ENCODE data around the gene FLOT1. TPM values are rescaled to one million over a fixed set of nuclear protein-coding genes. Genes with fewer than 3 reads are reported as not detected.
A peak's percentile ranks its signal among the peaks of the same experiment; 100 is the strongest.

The FLOT1 gene
- total and polyA plus RNA-seq, 2 of the 13 experiments (the other 11 are each of a cell fraction or from before 2014, with no cell fraction given) = 82.3 to 130 TPM

GRCh38 chr6:30743099-30744053 is 889 bp upstream of the FLOT1 start:
- DNase-seq (ENCODE audit: low spot score) = no peak
- intact Hi-C loops (cut with micrococcal nuclease; ENCODE audit: unreplicated experiment) (loop anchor here (1.0 kb wide), 4 partner anchors 21 to 85 kb away; no protein-coding TSS in a partner anchor), in situ Hi-C loops (cut with HindIII; ENCODE audit: extremely low pct_ligation_motif_present, low pct_unique_long_range_greater_than_20kb) (loop anchor here (5.0 kb wide), 2 partner anchors 84 to 134 kb away; no protein-coding TSS in a partner anchor)
- Histone ChIP-seq H3K4me3 (replicated peaks in 1 of 3; ENCODE audit: insufficient read depth in 1 of 3, low read depth in 2 of 3, low read length in 3 of 3) (peak overlapping the region; percentile 91 to 98 (median 98)), H3K36me3 (replicated peaks in 1 of 2; ENCODE audit: control insufficient read depth in 1 of 2, insufficient read depth in 2 of 2, low read length in 2 of 2) (peaks cover 7 to 14% of the 10 kb centered on the region in 2 experiments), H3K9ac (ENCODE audit: insufficient read depth, low read depth, low read length) (peak overlapping the region; percentile 94), H3K4me1 (ENCODE audit: insufficient read depth, low read length) (peaks cover 78% of the 10 kb centered on the region), H2AFZ (ENCODE audit: low read length) (no peak overlapping the region), H3K27ac (ENCODE audit: extremely low read length, insufficient read depth, low read length) (peak overlapping the region; percentile 81), H3K27me3 (ENCODE audit: control insufficient read depth in 1 of 2, insufficient read depth in 2 of 2, low read length in 2 of 2) (no peaks in the 10 kb centered on the region; a peak in 1 of 5 replicates), H3K4me2 (ENCODE audit: low read depth, low read length) (peak overlapping the region; percentile 91), H4K20me1 (ENCODE audit: insufficient read depth, low read length) (peaks cover 15% of the 10 kb centered on the region), H3K9me3 (ENCODE audit: low read length) (no peaks in the 10 kb centered on the region), H3K79me2 (ENCODE audit: insufficient read depth, low read length) (peaks cover 27% of the 10 kb centered on the region)
- no peak; the same call in 2 of the 3 replicates for ATAC-seq
- no peak for FAIRE-seq
- ChIA-PET POLR2A (interaction anchor here (0.7 to 16.9 kb wide), 30 partner anchors 9 to 139 kb away, joined by 3 to 414 read pairs (median 8); partner anchors contain the start of genes MDC1 and NRM), CTCF (ENCODE audit: low intra/inter-chr PET ratio, low total read pairs) (interaction anchor here (0.7 to 1.5 kb wide), 3 partner anchors 39 to 85 kb away, joined by 3 to 6 read pairs (median 3); no protein-coding TSS in a partner anchor)
- TSS peak; percentile 98 for BruUV-seq (replicated peaks)
- 1% methylated on average over 53 of the region's 55 CpGs for WGBS (ENCODE audit: low lambda C conversion rate)
- peak; percentile 70 for TF ChIP-seq POLR2G (IDR thresholded peaks at IDR 0.05; ENCODE audit: low read depth, low read length)
- no peak for TF ChIP-seq ISL2 (CRISPR knock-in tag; IDR thresholded peaks at IDR 0.05)
- TF ChIP-seq MEF2D (CRISPR knock-in tag; IDR thresholded peaks at IDR 0.05) = peak; percentile 16; the same call in 1 of the 2 replicates
- TF ChIP-seq PRMT3 (CRISPR knock-in tag; IDR thresholded peaks at IDR 0.05; ENCODE audit: borderline replicate concordance, low read depth) = no peak; the same call in 1 of the 2 replicates
- TF ChIP-seq, protein P1, sequence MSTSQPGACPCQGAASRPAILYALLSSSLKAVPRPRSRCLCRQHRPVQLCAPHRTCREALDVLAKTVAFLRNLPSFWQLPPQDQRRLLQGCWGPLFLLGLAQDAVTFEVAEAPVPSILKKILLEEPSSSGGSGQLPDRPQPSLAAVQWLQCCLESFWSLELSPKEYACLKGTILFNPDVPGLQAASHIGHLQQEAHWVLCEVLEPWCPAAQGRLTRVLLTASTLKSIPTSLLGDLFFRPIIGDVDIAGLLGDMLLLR (CRISPR knock-in tag; IDR thresholded peaks at IDR 0.05) = no peak
- peak; percentile 3; the same call in 1 of the 2 replicates for TF ChIP-seq ZNF772 (CRISPR knock-in tag; IDR thresholded peaks at IDR 0.05)
- peak; percentile 58 for TF ChIP-seq FIP1L1 (IDR thresholded peaks at IDR 0.05; ENCODE audit: borderline replicate concordance, insufficient read depth, low read depth, low read length)
- no peak for TF ChIP-seq HBP1 (CRISPR knock-in tag; IDR thresholded peaks at IDR 0.05; ENCODE audit: low read depth)
- TF ChIP-seq SMAD3 (CRISPR knock-in tag; IDR thresholded peaks at IDR 0.05) = no peak
- peak; percentile 18; the same call in 1 of the 2 replicates for TF ChIP-seq ZNF33A (CRISPR knock-in tag; IDR thresholded peaks at IDR 0.05; ENCODE audit: borderline replicate concordance)
- TF ChIP-seq ONECUT2 (CRISPR knock-in tag; IDR thresholded peaks at IDR 0.05) = 0 out of 2 replicates have a peak, but pooled peaks have one; percentile 13
- no peak for TF ChIP-seq ZNF253 (CRISPR knock-in tag; IDR thresholded peaks at IDR 0.05; ENCODE audit: borderline replicate concordance)
- TF ChIP-seq REL (CRISPR knock-in tag; conservative IDR thresholded peaks at IDR 0.05) = no peak
- no peak for TF ChIP-seq ZNF235 (CRISPR knock-in tag; IDR thresholded peaks at IDR 0.05; ENCODE audit: borderline replicate concordance)
- no peak for TF ChIP-seq ZSCAN31 (CRISPR knock-in tag; IDR thresholded peaks at IDR 0.05; ENCODE audit: low read depth)
- TF ChIP-seq, protein P2, sequence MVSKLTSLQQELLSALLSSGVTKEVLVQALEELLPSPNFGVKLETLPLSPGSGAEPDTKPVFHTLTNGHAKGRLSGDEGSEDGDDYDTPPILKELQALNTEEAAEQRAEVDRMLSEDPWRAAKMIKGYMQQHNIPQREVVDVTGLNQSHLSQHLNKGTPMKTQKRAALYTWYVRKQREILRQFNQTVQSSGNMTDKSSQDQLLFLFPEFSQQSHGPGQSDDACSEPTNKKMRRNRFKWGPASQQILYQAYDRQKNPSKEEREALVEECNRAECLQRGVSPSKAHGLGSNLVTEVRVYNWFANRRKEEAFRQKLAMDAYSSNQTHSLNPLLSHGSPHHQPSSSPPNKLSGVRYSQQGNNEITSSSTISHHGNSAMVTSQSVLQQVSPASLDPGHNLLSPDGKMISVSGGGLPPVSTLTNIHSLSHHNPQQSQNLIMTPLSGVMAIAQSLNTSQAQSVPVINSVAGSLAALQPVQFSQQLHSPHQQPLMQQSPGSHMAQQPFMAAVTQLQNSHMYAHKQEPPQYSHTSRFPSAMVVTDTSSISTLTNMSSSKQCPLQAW (CRISPR knock-in tag; IDR thresholded peaks at IDR 0.05) = peak; percentile 64; the same call in 1 of the 2 replicates
- TF ChIP-seq THRA (CRISPR knock-in tag; IDR thresholded peaks at IDR 0.05; ENCODE audit: borderline replicate concordance) = no peak
